Breast epithelium (tissue), 4 donors: Measurements from ENCODE around the gene HDHD3. TPM values are rescaled to one million over a fixed set of nuclear protein-coding genes. Genes with fewer than 3 reads are reported as not detected.
"Not testable (repeated sequence)": the region's sequence is repeated elsewhere in the genome, so short reads cannot be mapped to it uniquely, and the experiment has no call there.

Experiments used
- DNase-seq, 2 donors: peaks; one replicate each; pipeline ENCODE4 v3.0.0-alpha.2; 2019; ENCODE audit warnings: low spot score in 2 of 2
- H3K27ac ChIP-seq, 2 donors: fragments of 200-600 bp; sonication (generic) in 1 of 2; one replicate each; pipeline ENCODE4 v1.5.1; 2016 to 2019; ENCODE audit warnings: mild to moderate bottlenecking in 1 of 2
- H3K27me3 ChIP-seq, 2 donors: fragments of 200-600 bp; sonication (generic) in 1 of 2; one replicate each; pipeline versions ENCODE4 v1.5.1 to v1.6.0; 2017 to 2019; ENCODE audit warnings: control low read depth in 1 of 2, mild to moderate bottlenecking in 1 of 2
- H3K36me3 ChIP-seq: fragments of 200-600 bp; one replicate; pipeline ENCODE4 v1.5.1; 2019
- H3K4me1 ChIP-seq, 2 donors: fragments of 200-600 bp; sonication (generic); one replicate each; pipeline ENCODE4 v1.5.1; 2016 to 2019; ENCODE audit warnings: control low read depth in 1 of 2
- H3K4me3 ChIP-seq, 3 donors: fragments of 200-600 bp; sonication (generic); 1 replicate in 2 of 3; 2 replicates in 1 of 3; pipeline ENCODE4 v1.5.1; 2016 to 2019; ENCODE audit warnings: mild to moderate bottlenecking in 3 of 3, moderate library complexity in 2 of 3
- H3K9me3 ChIP-seq, 2 donors: fragments of 200-600 bp; sonication (generic) in 1 of 2; one replicate each; pipeline ENCODE4 v1.5.1; 2016 to 2019; ENCODE audit warnings: control low read depth in 1 of 2
- CTCF ChIP-seq, 3 donors: fragments of 450-650 bp; IDR thresholded peaks; one replicate each; pipeline ENCODE4 v1.5.1; 2016 to 2017; ENCODE audit warnings: antibody characterized with exemption in 3 of 3, mild to moderate bottlenecking in 3 of 3, moderate library complexity in 3 of 3
- POLR2A ChIP-seq: fragments of 450-650 bp; IDR thresholded peaks from one replicate; pipeline ENCODE4 v1.6.1; 2016; ENCODE audit warnings: antibody characterized with exemption, mild to moderate bottlenecking, moderate library complexity
- POLR2AphosphoS5 ChIP-seq, 3 donors: sonication (generic); formaldehyde crosslinking; IDR thresholded peaks; one replicate each; pipeline ENCODE4 v1.6.1; 2017; ENCODE audit warnings: antibody characterized with exemption in 3 of 3
- intact Hi-C: fragments of 100-400 bp; cut with DNase I; formaldehyde crosslinking; loops from one replicate; pipeline ENCODE4 v1.15.1; 2023; ENCODE audit warnings: low total_unique reads
- total RNA-seq, 3 donors: library from RNA; depleted of rRNA; stranded (reverse); fragments of >200 nt; gene quantifications; one replicate each; pipeline ENCODE4 v1.1.0, GENCODE V29; 2016

Gene HDHD3
- total RNA-seq, 3 donors from 2014 or later = 24.5 to 66.9 (median 54.1) TPM

DNA sequence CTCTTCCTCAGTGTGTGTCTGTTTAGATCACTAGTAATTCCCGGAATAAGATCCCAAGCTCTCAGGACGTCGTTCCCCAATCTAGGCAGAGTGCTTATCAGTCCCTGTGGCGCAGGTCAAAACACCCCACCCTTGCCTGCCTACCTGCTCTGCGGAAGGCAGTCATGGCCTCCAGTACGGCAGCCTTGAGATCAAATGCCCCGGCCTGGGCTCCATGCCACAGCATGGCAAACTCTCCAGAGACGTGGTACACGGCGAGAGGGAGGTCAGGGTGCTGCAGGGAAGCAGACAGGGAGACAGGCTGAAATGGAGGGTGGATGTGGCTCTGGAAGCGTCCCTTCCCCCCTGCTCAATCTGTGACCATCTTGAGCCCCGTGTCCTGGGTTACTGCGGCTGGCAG is 12.0 kb upstream of the HDHD3 start:
- intact Hi-C loops = no loop called here
- Histone ChIP-seq H3K4me3 (no peak overlapping the region), H3K27me3 (no peaks in the 10 kb centered on the region), H3K36me3 (peaks cover 7% of the 10 kb centered on the region), H3K27ac (no peak overlapping the region), H3K4me1 (no peaks in the 10 kb centered on the region), H3K9me3 (no peaks in the 10 kb centered on the region)
- TF ChIP-seq CTCF (IDR thresholded peaks at IDR 0.05) = no peak
- TF ChIP-seq POLR2AphosphoS5 (IDR thresholded peaks at IDR 0.05) = no peak
- TF ChIP-seq POLR2A = no peak
- DNase-seq = no peak

DNA sequence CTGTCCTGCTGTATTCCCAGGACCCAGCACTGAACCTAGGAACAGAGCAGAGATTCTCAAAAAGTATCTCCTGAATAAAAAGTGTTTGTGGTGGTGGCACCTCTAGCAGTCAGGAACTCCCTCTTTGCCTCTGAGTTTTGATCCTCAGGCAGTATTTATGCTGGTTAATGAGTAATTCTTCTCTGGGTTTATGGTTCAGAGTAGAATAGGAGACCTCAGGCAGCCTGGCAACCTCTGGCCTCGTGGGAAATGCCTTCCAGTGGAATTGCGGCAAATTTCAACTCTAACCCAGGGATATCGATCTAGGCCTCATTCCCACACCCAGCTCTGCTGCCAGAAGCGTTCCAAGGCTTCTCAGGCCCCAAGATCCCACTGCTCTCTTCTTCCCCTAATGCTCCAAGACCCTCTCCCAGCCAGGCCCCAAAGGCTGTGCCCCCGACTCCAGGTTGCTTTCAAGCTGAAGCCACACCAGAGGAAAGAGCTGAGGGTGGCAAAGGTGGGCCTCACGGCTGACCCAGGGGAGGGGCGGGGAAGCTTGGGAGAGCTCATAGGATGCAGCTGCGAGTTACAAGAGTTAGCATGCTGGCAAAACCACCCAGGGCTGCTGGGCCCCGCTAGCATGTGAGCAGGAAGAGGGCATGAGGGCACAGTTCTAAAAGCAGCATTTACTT is 10.9 kb upstream of the HDHD3 start:
- Histone ChIP-seq H3K9me3 (no peaks in the 10 kb centered on the region), H3K27ac (no peak overlapping the region), H3K27me3 (no peaks in the 10 kb centered on the region), H3K4me3 (no peak overlapping the region), H3K36me3 (peaks cover 7% of the 10 kb centered on the region), H3K4me1 (no peaks in the 10 kb centered on the region)
- DNase-seq = no peak
- no peak for TF ChIP-seq POLR2AphosphoS5 (IDR thresholded peaks at IDR 0.05)
- no peak for TF ChIP-seq CTCF (IDR thresholded peaks at IDR 0.05)
- no peak for TF ChIP-seq POLR2A
- intact Hi-C loops = no loop called here

- Histone ChIP-seq H3K9me3 (no peaks in the 10 kb centered on the region), H3K27ac (no peak overlapping the region), H3K36me3 (peaks cover 7% of the 10 kb centered on the region), H3K4me3 (no peak overlapping the region), H3K4me1 (peaks cover 0 to 4% of the 10 kb centered on the region in 2 donors), H3K27me3 (no peaks in the 10 kb centered on the region)
- TF ChIP-seq CTCF (IDR thresholded peaks at IDR 0.05) (no peak), POLR2AphosphoS5 (IDR thresholded peaks at IDR 0.05) (no peak), POLR2A (no peak)
- DNase-seq = no peak
- intact Hi-C loops = no loop called here
Measured at GRCh38 chr9:113386571-113387393, 10.0 kb upstream of the HDHD3 start.

GRCh38 chr9:113381909-113382411 is 5.2 kb upstream of the HDHD3 start:
- H3K27me3 ChIP-seq = no peaks in the 10 kb centered on the region
- TF ChIP-seq POLR2AphosphoS5 (IDR thresholded peaks at IDR 0.05) = peak in 1 of 3 donors; percentile 34
- TF ChIP-seq CTCF (IDR thresholded peaks at IDR 0.05) = no peak
- intact Hi-C loops = no loop called here
- peak overlapping the region; percentile 85 for H3K27ac ChIP-seq
- no peak overlapping the region for H3K4me3 ChIP-seq
- DNase-seq = peak in 1 of 2 donors; percentile 71
- no peaks in the 10 kb centered on the region for H3K9me3 ChIP-seq
- H3K36me3 ChIP-seq = no peaks in the 10 kb centered on the region
- peaks cover 0 to 4% of the 10 kb centered on the region in 2 donors for H3K4me1 ChIP-seq

- H3K27ac ChIP-seq = peak overlapping the region; percentile 85
- H3K4me3 ChIP-seq, intact Hi-C loops, H3K27me3 ChIP-seq, H3K36me3 ChIP-seq, H3K9me3 ChIP-seq, DNase-seq, H3K4me1 ChIP-seq: not testable (repeated sequence)
Measured at GRCh38 chr9:113381441-113381840, 4.7 kb upstream of the HDHD3 start.
